Measurements from ENCODE around the gene OR4F15.
A peak's percentile ranks its signal among the peaks of the same experiment; 100 is the strongest.

Gene OR4F15

DNA sequence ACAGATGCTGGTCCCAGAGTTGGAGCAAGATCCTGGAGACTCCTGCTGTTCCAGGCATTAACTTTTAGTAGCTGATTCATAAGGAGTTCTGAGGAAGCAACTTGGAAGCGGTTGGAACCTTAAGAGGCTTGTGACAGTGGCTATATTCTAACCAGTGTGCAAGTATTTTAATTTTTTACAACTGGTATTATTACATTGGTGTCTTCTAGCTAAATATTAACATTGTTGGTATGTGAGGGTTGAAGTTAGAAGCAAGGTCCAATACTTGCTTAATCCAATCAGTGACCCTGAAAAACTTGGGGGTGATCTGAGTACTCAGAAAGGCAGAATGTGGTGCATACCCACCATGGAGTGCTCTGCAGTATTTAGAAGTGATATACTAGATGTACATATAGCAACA is 1.5 kb upstream of the OR4F15 start:
- DNase-seq (ENCODE audit: extremely low read depth, low read depth) = no peak
- no peak for TF ChIP-seq CTCF (IDR thresholded peaks at IDR 0.05; ENCODE audit: low read depth, low read length)

DNA sequence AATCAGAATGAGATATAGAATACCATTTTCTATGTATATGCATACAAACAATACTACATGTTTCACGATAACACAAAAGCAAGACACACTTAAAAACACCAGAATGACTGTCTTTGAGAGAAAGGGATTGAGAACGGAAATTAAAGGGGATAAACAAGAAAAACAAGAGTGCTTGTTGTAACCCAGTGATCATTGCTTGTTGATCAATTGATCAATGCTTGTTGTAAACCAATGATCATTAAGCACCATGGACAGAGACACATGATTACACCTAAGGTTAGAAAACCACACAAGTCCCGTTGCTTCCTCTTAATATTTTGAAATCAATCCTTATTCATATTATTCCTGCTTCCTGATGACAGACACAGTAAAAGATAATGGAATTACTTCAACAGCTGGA is 1.1 kb upstream of the OR4F15 start:
- TF ChIP-seq CTCF (IDR thresholded peaks at IDR 0.05; ENCODE audit: low read depth, low read length) = no peak
- DNase-seq (ENCODE audit: extremely low read depth, low read depth) = no peak

DNA sequence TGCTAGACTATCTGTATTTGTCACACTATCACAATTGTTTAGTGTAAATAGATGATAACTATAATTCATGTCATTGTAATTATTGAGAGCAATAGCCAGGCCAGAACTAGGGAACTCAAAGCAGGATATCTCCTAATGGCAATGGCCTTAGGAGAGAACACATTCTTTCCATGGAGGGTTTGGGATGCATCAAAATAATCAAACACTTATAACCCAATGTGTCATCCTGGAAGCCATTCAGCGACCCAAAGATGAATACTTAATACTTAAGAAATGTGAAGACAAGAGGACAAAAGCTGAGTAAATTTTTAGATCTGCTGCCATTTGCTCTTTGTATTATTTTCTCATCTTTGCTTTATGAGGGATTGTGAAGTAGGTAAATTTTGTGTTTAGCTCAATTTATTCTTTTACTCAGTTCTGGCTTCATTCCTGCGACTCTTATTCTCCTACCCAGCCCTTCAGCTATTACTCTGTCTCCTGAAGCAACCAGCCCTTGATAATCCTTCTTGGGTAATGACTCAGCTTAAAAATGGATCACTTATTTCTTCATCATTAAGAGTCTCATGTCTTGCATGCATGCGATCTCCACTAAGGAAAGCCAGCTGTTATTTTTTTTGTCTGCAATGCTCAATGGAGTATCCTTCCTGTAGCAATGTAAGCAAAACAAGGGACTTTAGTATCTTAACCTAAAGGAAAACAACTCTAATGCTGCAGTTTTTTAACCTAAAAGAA is 2.0 kb downstream of the OR4F15 start:
- DNase-seq (ENCODE audit: extremely low read depth, low read depth) = peak; percentile 62
- TF ChIP-seq CTCF (IDR thresholded peaks at IDR 0.05; ENCODE audit: low read depth, low read length) = no peak

DNA sequence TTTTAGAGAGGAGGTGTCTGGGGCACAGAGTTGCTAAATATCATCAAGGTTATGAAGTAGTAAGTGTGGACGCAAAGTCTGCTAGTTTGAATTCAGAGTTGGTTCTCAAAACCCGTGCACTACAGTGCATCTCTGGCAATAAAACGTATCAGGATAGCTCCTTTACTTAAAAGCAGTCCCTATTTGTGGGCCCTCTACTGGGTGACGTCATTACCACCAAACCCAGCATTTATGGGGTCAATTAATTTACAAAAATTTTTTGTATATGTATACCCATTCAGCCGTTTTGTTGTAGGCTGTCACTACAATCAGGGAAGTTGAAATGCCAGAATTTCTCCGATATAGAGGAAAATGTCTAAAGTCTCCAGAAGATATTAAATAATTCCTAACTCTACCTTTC is 8.8 kb downstream of the OR4F15 start:
- TF ChIP-seq CTCF (IDR thresholded peaks at IDR 0.05; ENCODE audit: low read depth, low read length) = no peak
- no peak for DNase-seq (ENCODE audit: extremely low read depth, low read depth)

GRCh38 chr15:101827257-101827656 is 15.3 kb downstream of the OR4F15 start:
- TF ChIP-seq CTCF (IDR thresholded peaks at IDR 0.05; ENCODE audit: low read depth, low read length) = no peak
- DNase-seq (ENCODE audit: extremely low read depth, low read depth) = peak; percentile 56

DNA sequence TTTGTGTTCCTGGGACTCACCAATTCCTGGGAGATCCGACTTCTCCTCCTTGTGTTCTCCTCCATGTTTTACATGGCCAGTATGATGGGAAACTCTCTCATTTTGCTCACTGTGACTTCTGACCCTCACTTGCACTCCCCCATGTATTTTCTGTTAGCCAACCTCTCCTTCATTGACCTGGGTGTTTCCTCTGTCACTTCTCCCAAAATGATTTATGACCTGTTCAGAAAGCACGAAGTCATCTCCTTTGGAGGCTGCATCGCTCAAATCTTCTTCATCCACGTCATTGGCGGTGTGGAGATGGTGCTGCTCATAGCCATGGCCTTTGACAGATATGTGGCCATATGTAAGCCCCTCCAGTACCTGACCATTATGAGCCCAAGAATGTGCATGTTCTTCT is 16.8 kb downstream of the OR4F15 start:
- DNase-seq (ENCODE audit: extremely low read depth, low read depth) = no peak
- TF ChIP-seq CTCF (IDR thresholded peaks at IDR 0.05; ENCODE audit: low read depth, low read length) = no peak

- no peak for DNase-seq (ENCODE audit: extremely low read depth, low read depth)
- TF ChIP-seq CTCF (IDR thresholded peaks at IDR 0.05; ENCODE audit: low read depth, low read length) = no peak
Measured at GRCh38 chr15:101841656-101842055, 29.7 kb downstream of the OR4F15 start.
